CD4-positive, alpha-beta T cell treated with Interleukin-15 for 1 hour (primary cell): ENCODE measurements around the gene R3HDM4.
"Not testable (repeated sequence)": the region's sequence is repeated elsewhere in the genome, so short reads cannot be mapped to it uniquely, and the experiment has no call there.

Experiments used
- DNase-seq: peaks from one replicate; pipeline ENCODE4 v3.0.0-alpha.2; 2020

Gene R3HDM4

DNA sequence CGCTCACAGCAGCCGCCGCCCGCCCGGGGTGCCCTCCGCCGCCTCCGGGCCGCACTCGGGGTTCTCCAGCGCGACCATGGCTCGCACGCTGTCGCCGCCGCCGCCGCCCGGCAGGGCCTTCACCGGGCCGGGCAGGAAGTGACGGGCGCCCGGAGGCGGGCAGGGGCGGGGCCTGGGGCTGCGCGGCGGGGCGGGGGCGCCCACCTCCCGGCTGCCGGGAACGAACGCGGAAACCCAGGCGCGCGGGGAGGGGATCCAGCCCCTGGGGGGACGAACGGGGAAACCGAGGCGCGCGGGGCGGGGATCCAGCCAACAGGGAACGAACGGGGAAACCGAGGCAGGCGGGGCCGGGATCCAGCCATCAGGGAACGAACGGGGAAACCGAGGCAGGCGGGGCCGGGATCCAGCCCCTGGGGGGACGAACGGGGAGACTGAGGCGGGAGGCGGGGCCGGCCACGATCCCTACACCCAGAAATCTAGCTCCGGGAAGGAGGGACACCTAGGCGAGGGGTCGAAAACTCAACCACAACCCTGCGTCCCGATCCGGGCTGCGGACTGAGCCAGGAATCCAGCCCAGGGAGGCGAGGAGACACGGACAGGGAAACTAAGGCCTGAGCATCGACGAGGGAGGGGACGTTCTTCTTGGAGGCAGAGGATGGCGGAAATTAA is at the start of gene R3HDM4:
Gene R3HDM4 (minus strand): TSS at position 140 of the 669 bp plus-strand sequence. CDS start 62 bp downstream, at position 78.
- peak; percentile 86 for DNase-seq

DNA sequence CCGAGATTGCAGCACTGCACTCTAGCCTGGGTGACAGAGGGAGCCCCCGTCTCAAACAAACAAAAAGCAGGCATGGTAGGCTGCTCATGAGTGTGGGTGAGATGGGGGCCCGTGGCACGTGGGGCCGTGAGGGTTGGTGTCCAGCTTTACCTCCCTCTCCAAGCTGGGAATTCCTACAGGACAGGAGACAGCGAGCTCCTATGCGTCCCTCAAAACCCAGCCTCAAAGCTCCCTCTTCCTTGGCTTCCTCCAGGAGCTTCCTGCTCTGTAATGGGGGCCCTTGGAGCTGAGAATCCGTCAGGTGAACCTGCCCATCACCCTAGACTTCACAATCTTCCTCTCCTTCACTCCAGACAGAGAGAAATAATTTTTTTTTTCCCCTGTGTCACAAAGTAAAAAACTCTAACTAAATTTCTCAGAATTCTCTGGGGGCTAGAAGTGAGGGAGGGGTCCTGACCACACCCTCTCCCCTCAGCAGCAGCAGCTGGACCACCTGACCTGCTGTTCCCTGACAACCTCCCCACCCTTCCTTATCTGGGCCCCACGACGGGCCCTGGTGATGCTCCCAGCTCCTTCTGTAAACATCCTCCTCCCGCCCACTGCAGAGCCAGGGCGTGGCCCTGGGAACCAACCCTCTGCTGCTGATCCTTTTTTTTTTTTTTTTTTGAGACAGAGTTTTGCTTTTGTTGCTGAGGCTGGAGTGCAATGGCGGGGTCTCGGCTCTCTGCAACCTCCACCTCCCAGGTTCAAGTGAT is 49.0 kb upstream of the R3HDM4 start:
- DNase-seq = no peak

DNA sequence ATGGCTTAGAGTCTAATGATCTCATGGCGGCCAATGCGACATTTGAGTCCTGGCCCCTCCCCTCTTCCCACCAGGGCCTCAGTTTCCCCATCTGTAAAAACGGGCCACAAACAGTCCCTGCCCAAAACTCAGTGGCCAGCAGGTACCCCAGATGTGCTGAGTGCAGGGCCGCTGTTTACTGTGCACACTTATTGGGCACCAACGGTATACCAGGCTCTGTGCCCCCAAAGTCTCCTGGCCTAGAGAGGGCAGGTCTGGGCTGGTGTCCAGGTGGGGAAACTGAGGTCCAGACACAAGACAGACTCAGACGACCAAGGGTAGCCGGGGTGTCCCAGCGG is 47.6 kb upstream of the R3HDM4 start:
- no peak for DNase-seq

DNA sequence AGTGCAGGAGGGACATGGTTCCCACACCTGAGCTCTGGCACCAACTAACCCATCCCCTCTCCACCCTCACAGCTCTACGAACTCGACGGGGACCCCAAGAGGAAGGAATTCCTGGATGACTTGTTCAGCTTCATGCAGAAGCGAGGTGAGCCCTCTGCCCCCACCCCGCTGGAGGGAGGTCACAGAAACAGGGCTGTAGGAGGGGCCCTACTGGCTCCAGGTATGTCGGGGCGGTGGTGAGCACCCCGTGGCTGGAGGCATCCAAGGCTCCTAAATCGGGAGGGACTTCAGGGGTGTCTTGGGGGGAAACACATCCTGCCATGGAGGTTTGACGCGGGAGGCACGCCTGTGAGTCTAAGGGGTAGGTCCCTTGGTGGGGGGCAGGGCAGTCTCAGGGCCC is 47.0 kb upstream of the R3HDM4 start:
- no peak for DNase-seq

DNA sequence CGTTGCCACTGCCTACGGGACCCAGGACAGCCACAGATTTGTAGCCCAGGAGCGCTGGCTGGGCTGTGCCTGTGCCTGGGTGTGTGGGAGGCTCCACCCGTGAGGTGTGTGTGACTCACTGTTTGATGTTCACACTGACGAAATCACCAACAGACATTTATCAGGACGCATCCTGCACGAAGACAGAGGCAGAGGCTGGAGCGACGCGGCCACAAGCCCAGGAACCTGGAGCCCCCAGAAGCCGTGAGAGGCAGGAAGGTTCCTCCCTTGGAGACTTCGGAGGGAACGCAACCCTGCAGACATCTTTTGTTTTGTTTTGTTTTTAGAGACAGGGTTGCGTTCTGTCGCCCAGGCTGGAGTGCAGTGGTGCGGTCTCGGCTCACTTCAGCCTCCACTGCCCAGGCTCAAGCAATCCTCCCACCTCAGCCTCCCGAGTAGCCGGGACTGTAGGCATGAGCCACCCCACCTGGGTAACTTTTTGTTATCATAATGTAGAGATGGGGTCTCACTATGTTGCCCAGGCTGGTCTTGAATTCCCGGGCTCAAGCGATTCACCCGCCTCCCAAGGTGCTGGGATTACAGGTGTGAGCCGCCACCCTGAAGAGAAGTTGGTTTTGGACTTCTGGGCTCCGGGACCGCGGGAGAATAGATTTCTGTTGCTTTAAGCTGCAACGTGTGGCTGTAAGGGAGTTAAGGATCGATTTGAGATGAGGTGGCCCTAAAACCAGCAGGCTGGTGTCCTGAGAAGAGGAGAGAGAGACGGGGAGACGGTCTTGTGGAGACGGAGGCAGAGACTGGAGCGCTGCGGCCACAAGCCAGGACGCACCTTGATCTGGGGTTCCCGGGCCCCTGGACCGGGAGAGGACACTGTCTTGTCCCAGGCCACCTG is 46.2 kb upstream of the R3HDM4 start:
- DNase-seq = no peak

DNA sequence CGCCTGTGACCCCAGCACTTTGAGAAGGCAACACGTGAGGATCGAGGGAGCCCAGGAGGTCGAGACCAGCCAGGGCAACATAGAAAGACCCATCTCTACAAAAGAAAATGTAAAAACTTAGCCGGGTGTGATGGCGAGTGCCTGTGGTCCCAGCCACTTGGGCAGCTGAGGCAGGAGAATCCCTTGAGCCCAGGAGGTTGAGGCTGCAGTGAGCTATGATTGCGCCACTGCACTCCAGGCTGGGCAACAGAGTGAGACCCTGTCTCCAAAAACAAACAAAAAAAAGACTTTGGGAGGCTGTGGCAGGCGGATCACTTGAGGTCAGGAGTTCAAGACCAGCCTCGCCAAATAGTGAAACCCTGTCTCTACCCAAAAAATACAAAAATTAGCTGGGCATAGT is 44.6 kb upstream of the R3HDM4 start:
- not testable (repeated sequence) for DNase-seq

DNA sequence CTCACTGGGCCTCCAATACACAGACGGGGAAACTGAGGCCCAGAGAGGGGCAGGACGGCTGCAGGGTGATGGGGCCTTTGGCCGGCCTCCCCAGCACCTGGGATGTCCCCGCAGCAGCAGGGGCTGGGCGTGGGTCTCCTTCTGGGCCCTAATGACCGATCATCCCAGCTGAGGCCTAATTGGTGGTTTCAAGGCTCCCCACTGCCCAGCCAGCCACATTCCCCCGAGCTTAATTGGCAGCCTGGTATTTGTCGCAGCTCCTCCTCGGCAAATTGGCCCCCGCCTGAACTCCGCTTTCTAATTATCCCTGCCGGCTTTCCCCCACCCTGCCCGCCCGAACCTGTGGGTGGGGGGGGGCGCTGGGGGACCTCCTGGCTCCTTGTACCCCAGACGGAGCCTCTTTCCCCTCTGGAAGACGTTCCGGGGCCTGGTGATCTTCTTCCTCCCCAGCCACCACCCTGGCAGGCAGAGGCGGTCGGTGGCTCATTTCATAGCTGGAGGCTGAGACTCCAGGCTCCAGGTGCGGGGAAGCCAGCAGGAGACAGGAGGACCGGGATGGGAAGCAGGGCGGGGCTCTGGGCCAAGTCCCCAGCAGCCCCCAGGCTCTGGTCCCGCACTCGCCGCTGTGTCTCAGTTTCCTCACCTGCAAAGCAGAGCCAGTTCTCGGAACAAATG is 43.9 kb upstream of the R3HDM4 start:
- no peak for DNase-seq

DNA sequence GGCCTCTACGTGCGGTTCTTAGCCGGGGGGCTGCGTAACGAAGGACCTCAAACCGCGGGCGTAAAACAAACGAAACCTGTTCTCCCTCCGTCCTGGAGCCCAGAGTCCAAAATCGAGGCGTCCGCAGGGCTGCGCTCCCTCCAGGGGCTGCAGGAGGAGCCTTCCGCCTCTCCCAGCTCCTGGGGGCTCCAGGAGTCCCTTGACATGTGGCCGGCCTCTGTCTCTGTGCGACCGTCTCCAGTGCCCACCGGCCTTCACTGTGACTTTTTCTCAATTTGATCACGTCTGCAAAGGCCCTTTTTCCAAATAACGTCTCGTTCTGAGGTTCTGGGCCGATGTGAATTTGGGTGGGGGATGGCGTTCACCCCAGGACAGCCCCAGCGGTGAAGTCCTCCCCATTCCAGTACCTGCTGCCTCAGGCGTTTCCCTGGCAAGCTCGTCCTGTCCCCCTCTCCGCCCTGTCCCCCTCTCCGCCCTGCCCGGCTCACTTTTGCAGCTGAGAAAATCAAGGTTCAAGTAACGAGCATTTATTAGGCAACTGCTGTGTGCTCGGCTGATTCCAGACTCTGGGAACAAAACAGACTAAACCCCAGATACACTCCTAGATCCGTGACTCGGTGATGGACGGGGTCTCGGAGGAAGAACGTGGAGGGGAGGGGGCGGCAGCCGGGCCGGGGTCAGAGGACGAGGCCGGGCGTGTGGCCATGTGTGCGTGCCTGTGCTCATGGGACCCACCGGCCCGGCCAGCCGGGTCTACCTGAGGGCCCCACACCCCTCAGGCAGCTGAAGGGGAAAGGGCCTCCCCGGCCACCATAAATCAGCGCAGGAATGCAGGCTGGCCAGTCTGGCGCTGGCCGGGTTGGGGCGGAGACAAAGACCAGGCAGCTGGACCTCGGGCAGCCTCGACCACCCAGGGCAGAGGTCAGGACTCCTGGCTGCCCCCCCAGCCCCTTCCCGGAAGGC is 43.1 kb upstream of the R3HDM4 start:
- DNase-seq = no peak

DNA sequence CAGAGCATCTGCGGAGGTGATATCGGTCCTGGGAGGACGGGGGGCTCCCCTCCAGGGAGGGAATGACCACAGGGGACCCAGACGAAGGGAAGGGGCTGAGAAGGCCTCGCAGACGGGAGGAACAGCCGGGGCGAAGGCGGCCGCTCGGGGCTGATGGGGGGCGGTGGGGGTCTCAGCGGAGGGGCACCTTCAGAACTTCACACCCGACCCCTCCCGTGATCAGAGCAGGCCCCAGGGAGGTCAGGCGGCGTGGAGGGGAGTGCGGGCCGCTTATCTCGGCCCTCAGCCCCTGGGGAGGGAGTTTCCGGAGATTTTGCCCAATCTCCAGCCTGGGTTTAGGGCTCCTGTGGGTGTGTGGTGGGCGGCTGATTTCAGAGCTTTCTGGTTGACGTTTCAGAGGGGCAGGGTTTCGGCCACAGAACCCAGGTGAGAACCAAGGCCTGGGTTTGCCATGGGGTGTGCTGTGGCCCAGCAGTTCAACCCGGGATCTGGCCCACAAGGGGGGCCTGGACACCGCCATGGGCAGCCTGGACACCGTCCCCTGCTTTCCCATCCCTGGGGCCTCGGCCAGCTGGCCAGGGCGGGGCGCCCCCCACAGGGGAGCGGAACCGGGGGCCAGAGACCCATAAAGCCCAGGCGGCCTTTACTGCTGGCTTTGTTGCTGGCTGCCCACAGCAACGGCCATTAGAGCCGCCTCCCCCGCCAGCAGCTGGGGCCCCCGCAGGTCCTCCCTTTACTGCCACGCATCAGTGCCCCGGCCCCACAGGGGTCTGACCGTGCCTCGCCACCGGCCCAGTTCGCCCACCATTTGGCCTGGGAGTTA is 41.9 kb upstream of the R3HDM4 start:
- no peak for DNase-seq

DNA sequence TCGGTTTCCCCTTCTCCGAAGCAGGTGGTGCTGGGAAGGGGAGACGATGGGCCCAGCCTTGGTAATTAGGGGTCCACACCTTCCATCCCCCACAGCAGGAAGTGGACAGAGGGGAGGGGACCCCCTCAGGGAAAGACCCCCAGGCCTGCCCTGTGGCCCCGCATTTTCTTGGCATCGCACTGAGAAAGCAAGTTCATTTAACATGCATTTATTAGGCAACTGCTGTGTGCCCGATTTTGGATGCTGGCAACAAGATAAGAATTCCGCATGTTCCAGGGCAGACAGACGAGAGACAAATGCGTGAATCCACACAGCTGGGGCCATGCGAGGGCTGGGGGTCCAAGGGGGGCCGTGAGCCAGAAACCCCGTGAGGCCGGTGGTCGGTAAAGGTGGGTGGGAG is 41.3 kb upstream of the R3HDM4 start:
- DNase-seq = no peak

DNA sequence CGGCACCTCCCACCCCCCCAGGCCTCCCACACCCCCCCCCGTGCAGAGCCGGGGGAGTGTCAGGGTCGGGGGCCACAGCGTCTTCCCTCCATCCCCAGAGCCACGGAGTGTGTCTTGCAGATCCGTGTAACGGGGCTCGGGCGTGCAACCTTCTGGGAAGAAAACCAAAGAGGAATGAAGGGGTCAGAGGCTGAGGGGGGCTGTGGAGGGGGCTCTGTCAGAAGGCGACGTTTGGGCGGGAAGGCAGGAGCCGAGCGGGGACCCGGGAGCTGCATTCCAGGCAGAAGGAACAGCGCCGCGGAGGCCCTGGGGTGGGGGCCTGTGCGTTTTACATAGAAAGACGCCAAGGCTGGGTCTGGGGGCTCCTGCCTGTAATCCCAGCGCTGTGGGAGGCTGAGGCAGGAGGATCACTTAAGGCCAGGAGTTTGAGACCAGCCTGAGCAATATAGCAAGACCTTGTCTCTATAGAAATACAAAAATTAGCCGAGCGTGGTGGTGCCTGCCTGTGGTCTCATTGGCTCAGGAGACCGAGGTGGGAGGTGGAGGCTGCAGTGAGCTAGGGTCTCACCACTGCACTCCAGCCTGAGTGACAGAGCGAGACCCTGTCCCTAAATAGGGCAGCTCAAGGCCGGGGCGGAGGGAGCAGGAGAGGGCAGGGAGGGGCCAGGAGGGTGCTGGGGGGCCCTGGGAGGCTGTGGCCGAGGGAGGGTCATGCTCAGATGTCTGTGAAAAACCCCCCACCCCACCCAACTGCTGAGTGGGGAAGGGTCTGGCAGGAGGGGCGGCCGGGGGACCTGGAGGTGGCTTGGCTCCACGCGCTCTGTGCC is 40.6 kb upstream of the R3HDM4 start:
- DNase-seq = no peak

DNA sequence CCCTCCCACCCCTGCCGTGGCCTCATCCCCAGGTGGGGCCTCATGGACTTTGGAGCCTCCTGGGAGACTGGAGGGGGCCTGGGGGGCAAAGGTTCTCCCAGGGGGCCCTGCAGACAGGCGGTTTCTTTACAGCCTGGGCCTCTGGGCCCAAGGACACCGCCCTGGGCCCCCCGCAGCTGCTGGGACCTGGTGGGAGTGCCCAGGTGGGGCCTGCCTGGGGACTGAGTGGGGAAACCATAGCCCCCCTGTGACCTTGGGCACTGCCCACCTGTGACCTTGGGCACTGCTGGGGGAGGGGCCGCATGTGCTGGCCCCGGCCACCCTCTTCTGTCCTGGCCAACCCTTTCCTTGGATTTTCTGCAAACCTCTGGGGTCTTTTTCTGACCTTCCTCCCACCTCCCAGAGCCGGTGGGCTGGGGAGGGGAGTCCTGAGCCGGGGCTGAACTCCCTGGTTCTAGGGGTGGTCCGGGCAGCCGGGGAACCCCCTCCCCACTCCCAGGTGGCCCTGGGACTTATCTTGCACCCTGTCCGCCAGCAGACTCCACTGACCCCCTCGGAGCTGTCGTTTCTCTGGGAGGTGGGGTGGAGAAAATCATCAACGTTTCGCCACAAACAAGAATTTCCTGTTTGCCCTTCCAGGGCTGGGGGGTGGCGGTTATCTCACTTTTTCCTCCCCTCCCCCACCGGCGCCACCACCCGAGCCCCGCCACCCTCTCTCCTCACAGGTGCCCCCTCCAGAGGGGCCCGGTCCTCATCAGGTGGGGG is 39.8 kb upstream of the R3HDM4 start:
- DNase-seq = no peak

DNA sequence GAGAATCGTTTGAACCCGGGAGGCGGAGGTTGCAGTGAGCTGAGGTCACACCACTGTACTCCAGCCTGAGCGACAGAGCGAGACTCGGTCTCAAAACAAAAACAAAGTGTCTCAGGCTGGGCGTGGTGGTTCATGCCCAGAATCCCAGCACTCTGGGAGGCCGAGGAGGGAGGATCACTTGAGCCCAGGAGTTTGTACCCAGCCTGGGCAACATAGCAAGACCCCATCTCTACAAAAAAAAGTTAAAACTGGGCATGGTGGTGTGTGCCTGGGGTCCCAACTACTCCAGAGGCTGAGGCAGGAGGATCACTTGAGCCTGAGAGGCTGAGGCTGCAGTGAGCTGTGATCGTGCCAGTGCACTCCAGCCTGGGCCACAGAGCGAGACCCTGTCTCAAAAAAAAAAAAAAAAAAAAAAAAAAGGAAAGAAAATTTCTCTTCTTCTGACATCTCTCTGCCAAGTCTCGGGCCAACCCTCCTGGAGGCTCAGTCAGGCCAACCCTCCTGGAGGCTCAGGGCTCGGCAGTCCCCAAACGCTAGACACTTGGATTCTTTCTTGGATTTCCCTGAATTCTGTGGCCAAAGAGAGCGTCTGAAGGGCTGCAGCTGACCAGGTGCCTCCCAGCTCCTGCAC is 39.1 kb upstream of the R3HDM4 start:
- DNase-seq = no peak

DNA sequence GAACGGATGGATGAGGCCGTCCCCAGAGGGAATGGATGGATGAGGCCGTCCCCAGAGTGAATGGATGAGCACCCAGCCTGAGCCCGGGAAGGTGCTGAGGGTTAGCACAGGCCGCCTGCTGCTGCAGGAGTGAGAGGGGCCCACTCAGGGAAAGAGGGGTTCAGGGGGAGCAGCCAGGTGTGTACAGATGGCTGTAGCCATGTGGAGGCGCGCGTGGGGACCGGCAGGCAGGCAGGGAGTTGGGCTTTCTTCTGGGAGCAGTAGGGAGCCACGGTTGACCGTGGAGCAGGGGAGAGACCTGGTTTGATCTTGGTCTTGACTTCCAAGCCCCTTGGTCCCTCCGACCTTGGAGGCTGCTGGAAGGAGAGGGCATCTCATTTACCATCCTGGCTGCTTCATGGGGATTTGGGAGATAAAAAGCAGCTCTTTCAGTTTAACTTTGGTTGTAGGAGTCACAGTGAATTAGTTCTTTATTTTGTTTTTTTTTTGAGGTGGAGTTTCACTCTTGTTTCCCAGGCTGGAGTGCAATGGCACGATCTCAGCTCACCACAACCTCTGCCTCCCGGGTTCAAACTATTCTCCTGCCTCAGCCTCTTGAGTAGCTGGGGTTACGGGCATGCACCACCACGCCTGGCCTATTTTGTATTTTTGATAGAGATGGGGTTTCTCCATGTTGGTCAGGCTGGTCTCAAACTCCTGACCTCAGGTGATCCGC is 37.5 kb upstream of the R3HDM4 start:
- DNase-seq = no peak

DNA sequence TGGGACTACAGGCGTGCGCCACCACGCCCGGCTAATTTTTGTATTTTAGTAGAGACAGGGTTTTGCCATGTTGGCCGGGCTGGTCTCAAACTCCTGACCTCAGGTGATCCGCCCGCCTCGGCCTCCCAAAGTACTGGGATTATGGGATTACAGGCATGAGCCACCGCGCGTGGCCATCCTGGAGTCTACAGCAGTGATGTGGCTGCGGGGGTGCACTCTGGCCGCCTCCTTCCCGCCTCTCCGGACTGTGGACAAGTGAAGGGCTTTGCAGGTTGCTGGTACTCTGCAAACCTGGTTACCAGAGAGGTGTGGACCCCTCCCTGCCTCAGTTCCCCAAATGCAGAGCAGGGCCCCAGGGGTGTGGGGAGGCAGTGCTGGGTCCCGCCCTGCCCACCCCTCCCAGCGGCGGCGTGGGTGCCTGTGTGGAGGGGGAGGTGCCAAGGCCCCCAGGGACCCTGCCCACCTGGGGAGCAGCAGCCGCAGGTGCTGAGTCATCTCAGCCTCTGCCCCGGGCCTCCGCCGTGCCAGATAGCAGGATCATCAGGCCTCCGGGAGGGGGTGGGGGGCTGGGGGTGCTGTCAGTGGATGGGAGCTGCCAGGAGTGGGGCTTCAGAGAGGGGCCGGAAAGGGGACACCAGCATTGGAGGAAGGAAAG is 36.0 kb upstream of the R3HDM4 start:
- no peak for DNase-seq

DNA sequence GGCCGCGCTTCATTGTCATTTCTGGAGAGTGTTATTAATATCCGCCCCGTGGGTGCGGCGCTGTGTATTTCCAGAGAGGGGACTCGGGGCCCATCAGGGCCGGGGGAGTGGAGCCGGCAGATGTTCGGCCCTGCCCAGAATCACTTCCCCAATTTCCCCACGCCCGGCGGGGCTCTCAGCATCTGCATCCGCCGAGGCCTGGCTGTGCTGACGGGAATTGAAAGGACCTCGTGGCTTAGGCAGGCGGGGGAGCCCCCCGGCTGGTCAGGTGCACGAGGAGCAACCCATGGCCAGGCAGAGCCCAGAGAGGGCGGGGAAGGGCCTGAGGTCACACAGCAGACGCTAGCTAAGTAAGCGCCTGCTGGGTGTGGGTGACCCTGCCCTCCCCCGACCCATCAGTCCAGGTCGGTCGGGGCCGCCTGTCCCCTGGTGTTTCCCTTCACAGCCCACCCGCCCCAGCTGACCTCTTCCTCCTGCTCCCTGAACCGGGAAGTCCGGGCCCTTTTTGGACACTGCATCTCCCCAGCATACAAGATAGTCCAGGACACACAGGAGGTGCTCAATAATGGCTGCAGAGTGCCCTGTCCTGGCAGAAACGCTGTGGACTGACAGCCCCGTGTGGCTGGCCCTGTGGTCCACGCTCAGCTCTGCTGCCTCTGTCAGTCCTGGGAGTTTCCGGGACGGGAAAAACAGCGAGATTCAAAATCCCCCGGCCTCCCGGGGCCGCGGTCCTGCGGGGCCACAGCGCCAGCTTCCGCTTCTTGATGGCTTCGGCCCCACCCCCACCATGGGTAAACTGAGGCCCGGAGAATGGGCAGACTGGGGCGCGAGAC is 34.9 kb upstream of the R3HDM4 start:
- peak; percentile 86 for DNase-seq
